Measurements from ENCODE around the gene ARHGAP15.

DNA sequence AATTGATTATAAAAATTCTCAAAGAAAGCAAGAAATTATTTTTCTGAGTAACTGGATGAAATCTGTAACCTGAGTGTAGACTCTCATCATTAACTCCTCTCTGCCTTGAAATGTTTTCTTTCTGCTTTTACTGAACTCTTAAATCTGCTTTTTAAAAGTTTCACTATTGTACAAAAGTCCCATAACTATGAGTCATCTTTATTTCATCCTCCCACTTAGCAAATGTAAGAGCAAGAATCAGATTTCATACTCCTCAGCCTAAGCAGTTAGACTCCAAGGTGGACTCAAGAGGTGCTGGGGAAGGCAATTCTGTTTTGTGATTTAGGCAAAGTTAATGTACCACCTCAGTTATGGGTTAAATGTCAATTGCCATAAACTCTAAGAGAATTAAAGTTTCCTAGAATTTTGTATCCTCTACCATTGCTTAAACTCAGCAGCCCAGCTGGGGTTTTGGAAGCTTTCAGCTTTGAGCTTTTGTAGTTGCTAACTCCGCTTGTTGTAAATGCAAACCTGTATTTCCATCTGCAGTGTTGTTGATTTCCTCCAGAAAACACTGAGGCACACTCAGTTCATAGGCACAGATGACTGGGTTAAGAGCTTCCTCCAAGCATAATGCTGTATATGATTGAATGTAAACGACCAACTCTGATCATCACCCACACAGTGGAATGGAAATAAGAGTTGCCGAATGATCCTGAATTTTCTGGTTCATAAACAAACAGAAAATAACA lies 268.8 kb downstream of the ARHGAP15 start:
- TF ChIP-seq POLR2A (IDR thresholded peaks at IDR 0.05; ENCODE audit: low read length) (no peak), GATA1 (IDR thresholded peaks at IDR 0.05; ENCODE audit: low read depth, low read length) (no peak)

Data from erythroblast (primary cell).